IMR-90 (cell line): Measurements from ENCODE around the gene NR4A3. TPM values are rescaled to one million over a fixed set of nuclear protein-coding genes. Genes with fewer than 3 reads are reported as not detected.

ENCODE experiments used
- ATAC-seq: fragments of 200-7000 bp; cut with Tn5 transposase; 2 replicates; pipeline ENCODE4 v1.9.1; 2020; ENCODE audit warnings: low read depth, mild to moderate bottlenecking, moderate library complexity
- BruUV-seq: library from RNA; stranded (reverse); fragments of 400-500 nt; replicated peaks from 2 replicates; lab custom pipeline; 2021; lab: Mats Ljungman, UMichigan
- CTCF ChIA-PET: fragments of 300-600 bp; formaldehyde crosslinking; extraction: SDS; loops from one replicate; lab custom pipeline; 2021; ENCODE audit warnings: antibody characterized with exemption; lab: Yijun Ruan, JAX
- POLR2A ChIA-PET: fragments of 300-600 bp; sonication (Branson Sonifier 250); formaldehyde crosslinking; loops from one replicate; lab custom pipeline; 2022; ENCODE audit warnings: antibody characterized with exemption; ENCODE audit not compliant: unreplicated experiment; lab: Charles Lee
- DNase-seq: peaks from one replicate; pipeline ENCODE4 v3.0.0; 2013
- H2AFZ ChIP-seq: replicated peaks from 2 replicates; pipeline ENCODE3; 2013; ENCODE audit warnings: low read length, mild to moderate bottlenecking; ENCODE audit not compliant: poor library complexity
- H2AK5ac ChIP-seq: 2 replicates; pipeline ENCODE4 v1.6.1; 2013; ENCODE audit warnings: low read depth, low read length, inconsistent platforms
- H2AK9ac ChIP-seq: replicated peaks from 2 replicates; pipeline ENCODE3; 2013; ENCODE audit warnings: mild to moderate bottlenecking, low read depth, low read length, moderate library complexity; ENCODE audit not compliant: poor library complexity
- H2BK120ac ChIP-seq: 2 replicates; pipeline ENCODE4 v1.6.1; 2013; ENCODE audit warnings: low read depth, low read length, inconsistent platforms
- H2BK15ac ChIP-seq: 3 replicates; pipeline ENCODE4 v1.6.1; 2013; ENCODE audit warnings: low read depth, low read length, inconsistent platforms
- H2BK20ac ChIP-seq: 2 replicates; pipeline ENCODE4 v1.6.1; 2013; ENCODE audit warnings: low read depth, mild to moderate bottlenecking, inconsistent platforms, low read length, moderate library complexity
- H2BK5ac ChIP-seq: 2 replicates; pipeline ENCODE4 v1.6.1; 2013; ENCODE audit warnings: mild to moderate bottlenecking, low read depth, low read length, inconsistent platforms; ENCODE audit not compliant: poor library complexity, severe bottlenecking
- H3K14ac ChIP-seq: replicated peaks from 2 replicates; pipeline ENCODE4 v1.6.1; 2013; ENCODE audit warnings: low read depth, low read length, inconsistent platforms
- H3K18ac ChIP-seq: 2 replicates; pipeline ENCODE4 v1.6.1; 2013; ENCODE audit warnings: low read depth, low read length, control low read depth
- H3K23ac ChIP-seq: 2 replicates; pipeline ENCODE4 v1.6.1; 2013; ENCODE audit warnings: low read depth, low read length, inconsistent platforms
- H3K27ac ChIP-seq: 2 replicates; pipeline ENCODE4 v1.5.1; 2013; ENCODE audit warnings: mild to moderate bottlenecking, control low read depth, low read length; ENCODE audit not compliant: insufficient read depth
- H3K27me3 ChIP-seq: 2 replicates; pipeline ENCODE4 v1.6.1; 2013; ENCODE audit warnings: low read length; ENCODE audit not compliant: control insufficient read depth, insufficient read depth
- H3K36me3 ChIP-seq: 2 replicates; pipeline ENCODE4 v1.6.1; 2013; ENCODE audit warnings: low read length, mixed read lengths; ENCODE audit not compliant: control insufficient read depth, insufficient read depth
- H3K4ac ChIP-seq: 2 replicates; pipeline ENCODE4 v1.6.1; 2013; ENCODE audit warnings: low read depth, low read length, inconsistent platforms
- H3K4me1 ChIP-seq: 2 replicates; pipeline ENCODE4 v1.6.1; 2013; ENCODE audit warnings: low read length, mixed read lengths; ENCODE audit not compliant: control insufficient read depth, insufficient read depth
- H3K4me2 ChIP-seq: 2 replicates; pipeline ENCODE4 v1.6.1; 2013; ENCODE audit warnings: low read depth, mild to moderate bottlenecking, control low read depth, low read length, moderate library complexity
- H3K4me3 ChIP-seq: 2 replicates; pipeline ENCODE4 v1.5.1; 2013; ENCODE audit warnings: low read depth, mild to moderate bottlenecking, control low read depth, low read length, moderate library complexity; ENCODE audit not compliant: insufficient read depth
- H3K56ac ChIP-seq: 2 replicates; pipeline ENCODE4 v1.6.1; 2013; ENCODE audit warnings: low read length, inconsistent platforms; ENCODE audit not compliant: insufficient read depth; ENCODE audit errors: extremely low read depth
- H3K79me1 ChIP-seq, 2 experiments: 2 replicates each; pipeline ENCODE4 v1.6.1; 2013; ENCODE audit warnings: low read length in 2 of 2, inconsistent platforms in 1 of 2, low read depth in 1 of 2
- H3K9ac ChIP-seq: 2 replicates; pipeline ENCODE4 v1.6.1; 2013; ENCODE audit warnings: low read depth, low read length, control low read depth
- H3K9me1 ChIP-seq: 2 replicates; pipeline ENCODE4 v1.6.1; 2013; ENCODE audit warnings: low read length, inconsistent platforms; ENCODE audit not compliant: insufficient read depth
- H3K9me3 ChIP-seq: 2 replicates; pipeline ENCODE4 v1.6.1; 2013; ENCODE audit warnings: low read length; ENCODE audit not compliant: control insufficient read depth, insufficient read depth
- H4K20me1 ChIP-seq: 2 replicates; pipeline ENCODE4 v1.6.1; 2013; ENCODE audit warnings: low read length, inconsistent platforms; ENCODE audit not compliant: insufficient read depth
- H4K5ac ChIP-seq: 2 replicates; pipeline ENCODE4 v1.6.1; 2013; ENCODE audit warnings: mild to moderate bottlenecking, low read depth, low read length, control low read depth
- H4K8ac ChIP-seq, 2 experiments: 2 replicates each; pipeline ENCODE4 v1.6.1; 2013; ENCODE audit warnings: low read depth in 2 of 2, low read length in 2 of 2, control low read depth in 1 of 2, inconsistent platforms in 1 of 2
- H4K91ac ChIP-seq: 2 replicates; pipeline ENCODE4 v1.6.1; 2013; ENCODE audit warnings: low read depth, low read length, inconsistent platforms; ENCODE audit not compliant: insufficient read depth
- BHLHE40 ChIP-seq: fragments of 150-350 bp; IDR thresholded peaks from 2 replicates; pipeline ENCODE4 v1.6.1; 2016; ENCODE audit warnings: mild to moderate bottlenecking, low read depth, low read length
- NFE2L2 ChIP-seq: fragments of 150-350 bp; IDR thresholded peaks from 2 replicates; pipeline ENCODE4 v1.6.1; 2016; ENCODE audit warnings: low read depth, mild to moderate bottlenecking, low read length
- WGBS, 2 experiments: methylation state at CpG; one replicate each; pipeline versions ENCODE4 v1.1.5 to v1.1.7; 2013; ENCODE audit warnings: missing lambda C conversion rate in 2 of 2; ENCODE audit not compliant: insufficient read length in 1 of 2; ENCODE audit errors: extremely low coverage in 2 of 2; 5-methylcytosine and 5-hydroxymethylcytosine counted together
- dilution Hi-C: fragments of 300-500 bp; cut with HindIII; formaldehyde crosslinking; loops from one replicate; pipeline ENCODE4 v1.14.3; 2018; ENCODE audit warnings: low sequenced_read_pairs; ENCODE audit not compliant: unreplicated experiment
- in situ Hi-C: fragments of 300-500 bp; cut with MboI; formaldehyde crosslinking; loops from 3 replicates; pipeline ENCODE4 v1.14.3; 2019; ENCODE audit warnings: low sequenced_read_pairs, inconsistent platforms, mixed read lengths
- intact Hi-C: fragments of 100-400 bp; cut with micrococcal nuclease; formaldehyde crosslinking; loops from 2 replicates; pipeline ENCODE4 v1.10.0; 2022
- polyA plus RNA-seq, 3 experiments: library from polyadenylated mRNA; depleted of rRNA; stranded (reverse); fragments of >200 nt; gene quantifications; 2 replicates each; pipeline ENCODE4 v1.2.3, GENCODE V29; 2012; ENCODE audit warnings: low replicate concordance in 1 of 3
- total RNA-seq: library from RNA; depleted of rRNA; stranded (reverse); fragments of >200 nt; gene quantifications from 2 replicates; pipeline ENCODE4 v1.2.3, GENCODE V29; 2012
- TF ChIP-seq, protein P1 (sequence below): fragments of 150-350 bp; IDR thresholded peaks from 2 replicates; pipeline ENCODE4 v1.6.1; 2017; ENCODE audit warnings: mild to moderate bottlenecking, antibody characterized with exemption, low read length, low read depth

NR4A3 gene
- total and polyA plus RNA-seq, 2 of the 4 experiments (the other 2 are of a cell fraction), result 0.27 to 0.54 TPM

DNA sequence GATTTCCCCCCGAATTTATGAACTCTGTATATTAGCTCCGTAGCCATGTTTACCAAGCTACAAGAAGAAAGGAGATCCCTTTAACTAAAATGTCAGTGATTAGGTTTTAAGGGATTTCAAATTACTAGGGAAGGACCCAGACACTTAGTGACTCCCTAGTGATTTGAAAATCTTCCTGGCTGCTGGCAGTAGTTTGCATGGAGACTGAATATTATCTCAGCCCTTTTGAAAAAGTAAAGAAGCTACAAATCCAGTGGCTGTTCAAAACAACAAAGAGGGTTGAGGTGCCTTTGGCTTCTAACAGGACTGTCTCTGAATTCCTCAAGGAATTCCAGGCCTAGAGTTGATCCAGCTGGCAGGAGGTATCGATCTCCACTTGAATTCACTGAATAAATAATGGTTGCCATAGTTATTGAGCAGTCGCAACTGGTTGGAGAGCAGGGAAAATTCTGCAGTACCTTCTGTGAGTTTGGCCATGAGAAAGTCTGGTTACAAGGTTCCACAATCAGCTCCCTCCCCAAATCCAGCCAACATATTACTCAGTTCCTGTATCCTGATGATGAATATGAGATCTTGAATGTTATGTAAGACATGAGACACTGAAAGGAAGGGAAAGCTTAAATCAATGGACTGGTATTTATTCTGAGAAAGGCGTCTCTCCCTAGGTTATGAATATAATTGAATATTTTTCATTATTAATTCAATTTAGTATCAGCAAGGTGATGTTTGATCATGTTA lies 37.7 kb downstream of the NR4A3 start:
- H2BK5ac ChIP-seq, result no peak overlapping the region
- no peak overlapping the region for H3K4me2 ChIP-seq
- H3K27ac ChIP-seq, result no peak overlapping the region
- BruUV-seq, result no TSS peak
- 0 out of 4 replicates have a peak, but pooled peaks cover 0 to 4% of the 10 kb centered on the region in 2 experiments for H3K79me1 ChIP-seq
- H4K91ac ChIP-seq, result no peak overlapping the region
- no peak overlapping the region for H3K9ac ChIP-seq
- ATAC-seq, result no peak
- H2AFZ ChIP-seq, result no peak overlapping the region
- no peak overlapping the region for H3K23ac ChIP-seq
- TF ChIP-seq BHLHE40, result no peak
- TF ChIP-seq NFE2L2, result no peak
- TF ChIP-seq, protein P1, sequence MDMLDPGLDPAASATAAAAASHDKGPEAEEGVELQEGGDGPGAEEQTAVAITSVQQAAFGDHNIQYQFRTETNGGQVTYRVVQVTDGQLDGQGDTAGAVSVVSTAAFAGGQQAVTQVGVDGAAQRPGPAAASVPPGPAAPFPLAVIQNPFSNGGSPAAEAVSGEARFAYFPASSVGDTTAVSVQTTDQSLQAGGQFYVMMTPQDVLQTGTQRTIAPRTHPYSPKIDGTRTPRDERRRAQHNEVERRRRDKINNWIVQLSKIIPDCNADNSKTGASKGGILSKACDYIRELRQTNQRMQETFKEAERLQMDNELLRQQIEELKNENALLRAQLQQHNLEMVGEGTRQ, result no peak
- 0 out of 4 replicates have a peak overlapping the region, but pooled peaks of 1 of the 2 experiments have one; percentile 64 for H4K8ac ChIP-seq
- dilution Hi-C loops, result no loop called here
- H4K20me1 ChIP-seq, result no peaks in the 10 kb centered on the region
- ChIA-PET POLR2A (no interaction called here), CTCF (interaction anchor here (1.0 kb wide), 1 partner anchor 18 kb away, joined by 3 read pairs; no protein-coding TSS in a partner anchor)
- DNase-seq, result peak; percentile 42
- H3K4ac ChIP-seq, result no peak overlapping the region
- no peak overlapping the region for H2AK5ac ChIP-seq
- no peaks in the 10 kb centered on the region for H3K9me3 ChIP-seq
- in situ Hi-C loops, result no loop called here
- intact Hi-C loops, result no loop called here
- no peak overlapping the region for H3K56ac ChIP-seq
- no peak overlapping the region for H2BK20ac ChIP-seq
- H3K4me1 ChIP-seq, result peaks cover 3% of the 10 kb centered on the region; the same call in 1 of the 2 replicates
- WGBS, 2 experiments, result 65% methylated on average over 2 of the region's 5 CpGs; no CpG with 5 or more reads in 1 of the 2 experiments
- peaks cover 3% of the 10 kb centered on the region; the same call in 1 of the 2 replicates for H3K9me1 ChIP-seq
- H4K5ac ChIP-seq, result no peak overlapping the region
- peaks cover 6% of the 10 kb centered on the region; the same call in 1 of the 2 replicates for H3K36me3 ChIP-seq
- no peak overlapping the region for H2BK15ac ChIP-seq
- H3K18ac ChIP-seq, result no peak overlapping the region
- peak overlapping the region; percentile 8; the same call in 1 of the 2 replicates for H3K14ac ChIP-seq
- no peaks in the 10 kb centered on the region for H3K27me3 ChIP-seq
- H3K4me3 ChIP-seq, result no peak overlapping the region
- no peak overlapping the region for H2BK120ac ChIP-seq
- no peak overlapping the region for H2AK9ac ChIP-seq
